ENCODE data around the gene ANKS1B.

Gene ANKS1B

DNA sequence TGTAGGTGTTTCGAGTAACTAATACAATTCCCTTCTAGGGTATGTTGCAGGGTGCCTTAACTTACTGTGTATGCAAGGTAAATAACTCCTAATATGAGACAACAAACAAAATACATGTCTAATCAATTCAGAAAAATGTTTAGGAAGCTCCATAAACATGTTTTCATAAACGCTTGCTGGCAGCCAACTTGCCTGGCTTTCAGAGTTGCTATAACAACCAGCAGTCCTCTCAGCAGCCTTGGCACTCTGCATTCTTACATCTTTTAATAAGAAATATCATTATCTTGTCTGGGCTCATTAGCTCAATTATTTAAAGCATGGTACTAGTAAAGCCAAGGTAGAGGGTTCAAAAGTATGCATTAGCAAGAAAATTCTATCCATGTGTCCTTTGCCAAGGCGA is 862.2 kb downstream of the ANKS1B start:
- TF ChIP-seq, protein P1, sequence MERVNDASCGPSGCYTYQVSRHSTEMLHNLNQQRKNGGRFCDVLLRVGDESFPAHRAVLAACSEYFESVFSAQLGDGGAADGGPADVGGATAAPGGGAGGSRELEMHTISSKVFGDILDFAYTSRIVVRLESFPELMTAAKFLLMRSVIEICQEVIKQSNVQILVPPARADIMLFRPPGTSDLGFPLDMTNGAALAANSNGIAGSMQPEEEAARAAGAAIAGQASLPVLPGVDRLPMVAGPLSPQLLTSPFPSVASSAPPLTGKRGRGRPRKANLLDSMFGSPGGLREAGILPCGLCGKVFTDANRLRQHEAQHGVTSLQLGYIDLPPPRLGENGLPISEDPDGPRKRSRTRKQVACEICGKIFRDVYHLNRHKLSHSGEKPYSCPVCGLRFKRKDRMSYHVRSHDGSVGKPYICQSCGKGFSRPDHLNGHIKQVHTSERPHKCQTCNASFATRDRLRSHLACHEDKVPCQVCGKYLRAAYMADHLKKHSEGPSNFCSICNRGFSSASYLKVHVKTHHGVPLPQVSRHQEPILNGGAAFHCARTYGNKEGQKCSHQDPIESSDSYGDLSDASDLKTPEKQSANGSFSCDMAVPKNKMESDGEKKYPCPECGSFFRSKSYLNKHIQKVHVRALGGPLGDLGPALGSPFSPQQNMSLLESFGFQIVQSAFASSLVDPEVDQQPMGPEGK (CRISPR knock-in tag; IDR thresholded peaks at IDR 0.05; ENCODE audit: borderline replicate concordance): no peak
- TF ChIP-seq OSR1 (CRISPR knock-in tag; IDR thresholded peaks at IDR 0.05) (no peak), ESRRG (CRISPR knock-in tag; IDR thresholded peaks at IDR 0.05) (no peak), TCF4 (CRISPR knock-in tag; IDR thresholded peaks at IDR 0.05; ENCODE audit: borderline replicate concordance) (no peak), ZFP30 (CRISPR knock-in tag; IDR thresholded peaks at IDR 0.05) (no peak), ARNTL (CRISPR knock-in tag; IDR thresholded peaks at IDR 0.05; ENCODE audit: borderline replicate concordance, low read depth) (no peak), ZNF70 (CRISPR knock-in tag; IDR thresholded peaks at IDR 0.05) (no peak)
- TF ChIP-seq, protein P2, sequence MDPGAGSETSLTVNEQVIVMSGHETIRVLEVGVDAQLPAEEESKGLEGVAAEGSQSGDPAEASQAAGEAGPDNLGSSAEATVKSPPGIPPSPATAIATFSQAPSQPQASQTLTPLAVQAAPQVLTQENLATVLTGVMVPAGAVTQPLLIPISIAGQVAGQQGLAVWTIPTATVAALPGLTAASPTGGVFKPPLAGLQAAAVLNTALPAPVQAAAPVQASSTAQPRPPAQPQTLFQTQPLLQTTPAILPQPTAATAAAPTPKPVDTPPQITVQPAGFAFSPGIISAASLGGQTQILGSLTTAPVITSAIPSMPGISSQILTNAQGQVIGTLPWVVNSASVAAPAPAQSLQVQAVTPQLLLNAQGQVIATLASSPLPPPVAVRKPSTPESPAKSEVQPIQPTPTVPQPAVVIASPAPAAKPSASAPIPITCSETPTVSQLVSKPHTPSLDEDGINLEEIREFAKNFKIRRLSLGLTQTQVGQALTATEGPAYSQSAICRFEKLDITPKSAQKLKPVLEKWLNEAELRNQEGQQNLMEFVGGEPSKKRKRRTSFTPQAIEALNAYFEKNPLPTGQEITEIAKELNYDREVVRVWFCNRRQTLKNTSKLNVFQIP (CRISPR knock-in tag; IDR thresholded peaks at IDR 0.05; ENCODE audit: borderline replicate concordance, low read depth): no peak
- TF ChIP-seq, protein P3, sequence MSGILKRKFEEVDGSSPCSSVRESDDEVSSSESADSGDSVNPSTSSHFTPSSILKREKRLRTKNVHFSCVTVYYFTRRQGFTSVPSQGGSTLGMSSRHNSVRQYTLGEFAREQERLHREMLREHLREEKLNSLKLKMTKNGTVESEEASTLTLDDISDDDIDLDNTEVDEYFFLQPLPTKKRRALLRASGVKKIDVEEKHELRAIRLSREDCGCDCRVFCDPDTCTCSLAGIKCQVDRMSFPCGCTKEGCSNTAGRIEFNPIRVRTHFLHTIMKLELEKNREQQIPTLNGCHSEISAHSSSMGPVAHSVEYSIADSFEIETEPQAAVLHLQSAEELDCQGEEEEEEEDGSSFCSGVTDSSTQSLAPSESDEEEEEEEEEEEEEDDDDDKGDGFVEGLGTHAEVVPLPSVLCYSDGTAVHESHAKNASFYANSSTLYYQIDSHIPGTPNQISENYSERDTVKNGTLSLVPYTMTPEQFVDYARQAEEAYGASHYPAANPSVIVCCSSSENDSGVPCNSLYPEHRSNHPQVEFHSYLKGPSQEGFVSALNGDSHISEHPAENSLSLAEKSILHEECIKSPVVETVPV (CRISPR knock-in tag; IDR thresholded peaks at IDR 0.05): no peak
- no peak for ATAC-seq

DNA sequence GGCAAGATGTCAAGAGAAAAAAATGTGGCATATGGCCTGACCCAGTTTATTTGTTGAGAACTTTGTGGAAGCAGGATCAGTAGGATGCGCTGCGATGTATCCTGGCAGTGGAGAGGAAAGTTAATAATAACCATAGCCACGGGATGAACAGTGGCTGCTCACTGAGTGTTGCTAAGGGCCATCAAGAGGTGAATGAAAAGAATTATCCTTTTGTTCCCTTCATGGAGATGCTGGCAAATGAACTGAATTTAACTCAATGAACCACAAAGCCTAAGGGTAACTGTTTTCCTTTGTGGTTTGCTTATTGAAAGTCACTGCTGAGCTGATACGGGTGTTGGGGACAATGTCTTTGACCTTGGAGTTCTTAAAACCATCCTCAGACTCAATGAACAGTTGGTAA is 863.2 kb downstream of the ANKS1B start:
- no peak for ATAC-seq
- TF ChIP-seq CSDC2 (CRISPR knock-in tag; IDR thresholded peaks at IDR 0.05): no peak
- TF ChIP-seq OSR1 (CRISPR knock-in tag; IDR thresholded peaks at IDR 0.05): no peak
- TF ChIP-seq GLIS3 (CRISPR knock-in tag; IDR thresholded peaks at IDR 0.05): no peak
- TF ChIP-seq ZNF8 (CRISPR knock-in tag; IDR thresholded peaks at IDR 0.05): no peak
- TF ChIP-seq, protein P3 (CRISPR knock-in tag; IDR thresholded peaks at IDR 0.05): no peak
- TF ChIP-seq, protein P2 (CRISPR knock-in tag; IDR thresholded peaks at IDR 0.05; ENCODE audit: borderline replicate concordance, low read depth): no peak
- TF ChIP-seq BACH2 (CRISPR knock-in tag; IDR thresholded peaks at IDR 0.05; ENCODE audit: borderline replicate concordance): no peak
- TF ChIP-seq PPARA (CRISPR knock-in tag; IDR thresholded peaks at IDR 0.05; ENCODE audit: borderline replicate concordance): no peak
- no peak for TF ChIP-seq TOX (CRISPR knock-in tag; IDR thresholded peaks at IDR 0.05; ENCODE audit: borderline replicate concordance)
- no peak for TF ChIP-seq SNAI2 (CRISPR knock-in tag; IDR thresholded peaks at IDR 0.05)
- TF ChIP-seq ISL1 (CRISPR knock-in tag; IDR thresholded peaks at IDR 0.05): no peak

DNA sequence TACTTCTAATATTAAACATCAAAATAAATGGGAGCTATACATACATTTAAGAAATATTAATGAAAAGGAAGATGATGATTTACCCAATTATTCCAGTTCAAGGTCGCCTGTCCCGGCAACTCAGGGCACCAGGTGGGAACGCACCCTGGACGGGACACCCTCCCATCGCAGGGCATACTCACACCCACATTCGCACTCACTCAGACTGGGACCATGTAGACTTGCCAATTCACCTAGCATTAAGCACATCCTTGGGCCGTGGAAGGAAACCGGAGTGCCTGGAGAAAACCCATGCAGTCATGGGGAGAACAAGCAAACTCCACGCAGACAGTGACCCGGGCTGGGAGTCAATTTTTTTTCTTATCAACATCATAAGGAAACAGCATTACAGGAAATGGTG is 864.8 kb downstream of the ANKS1B start:
- TF ChIP-seq CSDC2 (CRISPR knock-in tag; IDR thresholded peaks at IDR 0.05) (no peak), ARNTL (CRISPR knock-in tag; IDR thresholded peaks at IDR 0.05; ENCODE audit: borderline replicate concordance, low read depth) (no peak), ZNF70 (CRISPR knock-in tag; IDR thresholded peaks at IDR 0.05) (no peak), TOX (CRISPR knock-in tag; IDR thresholded peaks at IDR 0.05; ENCODE audit: borderline replicate concordance) (no peak)
- TF ChIP-seq, protein P4, sequence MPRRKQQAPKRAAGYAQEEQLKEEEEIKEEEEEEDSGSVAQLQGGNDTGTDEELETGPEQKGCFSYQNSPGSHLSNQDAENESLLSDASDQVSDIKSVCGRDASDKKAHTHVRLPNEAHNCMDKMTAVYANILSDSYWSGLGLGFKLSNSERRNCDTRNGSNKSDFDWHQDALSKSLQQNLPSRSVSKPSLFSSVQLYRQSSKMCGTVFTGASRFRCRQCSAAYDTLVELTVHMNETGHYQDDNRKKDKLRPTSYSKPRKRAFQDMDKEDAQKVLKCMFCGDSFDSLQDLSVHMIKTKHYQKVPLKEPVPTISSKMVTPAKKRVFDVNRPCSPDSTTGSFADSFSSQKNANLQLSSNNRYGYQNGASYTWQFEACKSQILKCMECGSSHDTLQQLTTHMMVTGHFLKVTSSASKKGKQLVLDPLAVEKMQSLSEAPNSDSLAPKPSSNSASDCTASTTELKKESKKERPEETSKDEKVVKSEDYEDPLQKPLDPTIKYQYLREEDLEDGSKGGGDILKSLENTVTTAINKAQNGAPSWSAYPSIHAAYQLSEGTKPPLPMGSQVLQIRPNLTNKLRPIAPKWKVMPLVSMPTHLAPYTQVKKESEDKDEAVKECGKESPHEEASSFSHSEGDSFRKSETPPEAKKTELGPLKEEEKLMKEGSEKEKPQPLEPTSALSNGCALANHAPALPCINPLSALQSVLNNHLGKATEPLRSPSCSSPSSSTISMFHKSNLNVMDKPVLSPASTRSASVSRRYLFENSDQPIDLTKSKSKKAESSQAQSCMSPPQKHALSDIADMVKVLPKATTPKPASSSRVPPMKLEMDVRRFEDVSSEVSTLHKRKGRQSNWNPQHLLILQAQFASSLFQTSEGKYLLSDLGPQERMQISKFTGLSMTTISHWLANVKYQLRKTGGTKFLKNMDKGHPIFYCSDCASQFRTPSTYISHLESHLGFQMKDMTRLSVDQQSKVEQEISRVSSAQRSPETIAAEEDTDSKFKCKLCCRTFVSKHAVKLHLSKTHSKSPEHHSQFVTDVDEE (CRISPR knock-in tag; IDR thresholded peaks at IDR 0.05): no peak
- no peak for ATAC-seq
